ENCODE data around the gene CHMP2A. TPM values are rescaled to one million over a fixed set of nuclear protein-coding genes. Genes with fewer than 3 reads are reported as not detected.
A peak's percentile ranks its signal among the peaks of the same experiment; 100 is the strongest.

The CHMP2A gene
- total and polyA plus RNA-seq, 2 of the 8 experiments (the other 6 are each of a cell fraction or from before 2014, with no cell fraction given): 70.0 to 132 TPM

DNA sequence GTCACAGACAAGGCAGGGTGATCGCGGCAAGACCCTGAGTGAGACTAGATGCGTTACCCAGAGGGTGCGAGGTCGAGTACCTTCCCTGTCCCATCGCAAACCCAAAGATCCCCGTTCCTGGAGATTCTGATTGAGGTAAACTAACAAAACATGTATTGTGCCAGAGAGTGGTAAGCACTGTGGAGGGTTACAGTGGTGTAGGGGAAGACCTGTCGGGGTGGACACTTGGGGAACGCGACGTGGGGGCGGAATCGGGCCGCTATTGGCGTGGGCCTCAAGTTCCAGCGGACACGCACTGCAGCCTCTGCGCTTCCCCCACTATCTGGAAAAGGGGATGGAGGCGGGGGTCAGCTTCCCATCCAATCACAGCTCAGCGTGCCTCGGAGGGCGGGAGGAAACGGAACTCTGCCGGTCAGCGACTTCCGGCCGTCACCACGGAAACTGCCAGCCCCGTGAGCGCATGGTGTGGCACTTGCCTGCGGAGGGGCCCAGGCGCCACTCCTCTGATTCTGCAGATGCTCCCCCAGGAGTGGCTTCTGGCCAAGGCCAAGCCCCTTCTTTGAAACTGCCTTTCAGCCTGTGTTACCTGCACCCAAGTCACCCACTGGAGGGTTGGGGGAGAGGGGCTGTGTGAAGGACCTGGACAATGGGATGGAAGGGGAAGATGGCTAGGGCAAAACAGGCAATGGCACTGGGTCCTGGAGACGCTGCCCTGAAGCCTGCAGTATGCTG is 4.5 kb upstream of the CHMP2A start (continued):
- TF ChIP-seq EZH2 (IDR thresholded peaks at IDR 0.05; ENCODE audit: low read depth, low read length, severe bottlenecking) (no peak), RBBP5 (IDR thresholded peaks at IDR 0.05; ENCODE audit: borderline replicate concordance, low read depth, low read length) (peak; percentile 45; the same call in 1 of the 2 replicates), CEBPB (IDR thresholded peaks at IDR 0.05; ENCODE audit: low read depth, low read length) (no peak), KDM5A (IDR thresholded peaks at IDR 0.05; ENCODE audit: low read length) (peak; percentile 62; the same call in 1 of the 2 replicates), FOSL1 (IDR thresholded peaks at IDR 0.05; ENCODE audit: insufficient read depth, low read depth, low read length) (no peak), ASH2L (IDR thresholded peaks at IDR 0.05; ENCODE audit: low read length) (peak; percentile 81), NRF1 (IDR thresholded peaks at IDR 0.05; ENCODE audit: low read depth, low read length) (no peak), BRCA1 (IDR thresholded peaks at IDR 0.05; ENCODE audit: low read depth, low read length) (no peak), TAF1 (IDR thresholded peaks at IDR 0.05; ENCODE audit: low read depth, low read length) (peak; percentile 77), EGR1 (IDR thresholded peaks at IDR 0.05; ENCODE audit: borderline replicate concordance, low read depth, low read length) (no peak), YY1 (IDR thresholded peaks at IDR 0.05; ENCODE audit: low read depth, low read length) (no peak), TBP (IDR thresholded peaks at IDR 0.05; ENCODE audit: low read depth, low read length) (0 out of 2 replicates have a peak, but pooled peaks have one; percentile 63), TEAD4 (IDR thresholded peaks at IDR 0.05; ENCODE audit: low read depth, low read length) (no peak), GABPA (IDR thresholded peaks at IDR 0.05; ENCODE audit: borderline replicate concordance, insufficient read depth, low read length) (peak; percentile 88; the same call in 1 of the 2 replicates), SP1 (IDR thresholded peaks at IDR 0.05; ENCODE audit: low read depth, low read length) (peak; percentile 49; the same call in 1 of the 2 replicates), RXRA (IDR thresholded peaks at IDR 0.05; ENCODE audit: insufficient read depth, low read depth, low read length) (no peak), EP300 (IDR thresholded peaks at IDR 0.05; ENCODE audit: borderline replicate concordance in 1 of 2, low read depth in 2 of 2, low read length in 2 of 2) (no peak), CREB1 (IDR thresholded peaks at IDR 0.05) (peak; percentile 17; the same call in 1 of the 2 replicates), GTF2F1 (IDR thresholded peaks at IDR 0.05; ENCODE audit: borderline replicate concordance, low read depth, low read length) (peak; percentile 15; the same call in 1 of the 2 replicates)
- TF ChIP-seq, protein P1, sequence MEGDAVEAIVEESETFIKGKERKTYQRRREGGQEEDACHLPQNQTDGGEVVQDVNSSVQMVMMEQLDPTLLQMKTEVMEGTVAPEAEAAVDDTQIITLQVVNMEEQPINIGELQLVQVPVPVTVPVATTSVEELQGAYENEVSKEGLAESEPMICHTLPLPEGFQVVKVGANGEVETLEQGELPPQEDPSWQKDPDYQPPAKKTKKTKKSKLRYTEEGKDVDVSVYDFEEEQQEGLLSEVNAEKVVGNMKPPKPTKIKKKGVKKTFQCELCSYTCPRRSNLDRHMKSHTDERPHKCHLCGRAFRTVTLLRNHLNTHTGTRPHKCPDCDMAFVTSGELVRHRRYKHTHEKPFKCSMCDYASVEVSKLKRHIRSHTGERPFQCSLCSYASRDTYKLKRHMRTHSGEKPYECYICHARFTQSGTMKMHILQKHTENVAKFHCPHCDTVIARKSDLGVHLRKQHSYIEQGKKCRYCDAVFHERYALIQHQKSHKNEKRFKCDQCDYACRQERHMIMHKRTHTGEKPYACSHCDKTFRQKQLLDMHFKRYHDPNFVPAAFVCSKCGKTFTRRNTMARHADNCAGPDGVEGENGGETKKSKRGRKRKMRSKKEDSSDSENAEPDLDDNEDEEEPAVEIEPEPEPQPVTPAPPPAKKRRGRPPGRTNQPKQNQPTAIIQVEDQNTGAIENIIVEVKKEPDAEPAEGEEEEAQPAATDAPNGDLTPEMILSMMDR (IDR thresholded peaks at IDR 0.05; ENCODE audit: control extremely low read depth in 1 of 3, insufficient read depth in 1 of 3, low read depth in 1 of 3, low read length in 3 of 3): no peak
- TF ChIP-seq, protein P2, sequence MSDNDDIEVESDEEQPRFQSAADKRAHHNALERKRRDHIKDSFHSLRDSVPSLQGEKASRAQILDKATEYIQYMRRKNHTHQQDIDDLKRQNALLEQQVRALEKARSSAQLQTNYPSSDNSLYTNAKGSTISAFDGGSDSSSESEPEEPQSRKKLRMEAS (IDR thresholded peaks at IDR 0.05): peak; percentile 90; the same call in 1 of the 2 replicates

Measured in H1 (cell line).